GM21529 (cell line): Measurements from ENCODE around the gene C1orf232.

Experiments
- ATAC-seq: cut with Tn5 transposase; IDR thresholded peaks from one replicate; pipeline ENCODE4 v1.9.1; 2021; ENCODE audit not compliant: unreplicated experiment

C1orf232 gene

DNA sequence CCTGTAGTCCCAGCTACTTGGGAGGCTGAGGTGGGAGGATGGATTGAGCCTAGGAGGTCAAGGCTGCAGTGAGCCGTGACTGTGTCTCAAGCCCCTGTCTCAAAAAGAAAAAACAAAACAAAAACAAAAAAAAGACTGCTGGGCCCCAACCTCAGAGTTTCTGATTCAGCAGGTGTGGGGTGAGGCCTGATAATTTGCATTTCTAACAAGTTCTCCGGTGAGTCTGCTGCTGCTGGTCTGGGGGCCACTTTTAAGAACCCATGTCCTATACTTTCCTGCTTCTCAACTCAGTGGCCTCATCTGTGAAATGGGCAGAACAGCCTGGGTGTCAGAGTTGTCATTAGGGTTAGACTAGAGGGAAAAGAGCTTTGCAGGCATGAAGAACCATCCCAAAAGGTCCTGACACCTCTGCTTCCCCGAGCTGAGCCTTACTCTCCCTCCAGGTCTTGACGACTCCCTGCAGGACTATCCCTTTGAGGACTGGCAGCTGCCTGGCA is 11.3 kb upstream of the C1orf232 start:
- no peak for ATAC-seq

DNA sequence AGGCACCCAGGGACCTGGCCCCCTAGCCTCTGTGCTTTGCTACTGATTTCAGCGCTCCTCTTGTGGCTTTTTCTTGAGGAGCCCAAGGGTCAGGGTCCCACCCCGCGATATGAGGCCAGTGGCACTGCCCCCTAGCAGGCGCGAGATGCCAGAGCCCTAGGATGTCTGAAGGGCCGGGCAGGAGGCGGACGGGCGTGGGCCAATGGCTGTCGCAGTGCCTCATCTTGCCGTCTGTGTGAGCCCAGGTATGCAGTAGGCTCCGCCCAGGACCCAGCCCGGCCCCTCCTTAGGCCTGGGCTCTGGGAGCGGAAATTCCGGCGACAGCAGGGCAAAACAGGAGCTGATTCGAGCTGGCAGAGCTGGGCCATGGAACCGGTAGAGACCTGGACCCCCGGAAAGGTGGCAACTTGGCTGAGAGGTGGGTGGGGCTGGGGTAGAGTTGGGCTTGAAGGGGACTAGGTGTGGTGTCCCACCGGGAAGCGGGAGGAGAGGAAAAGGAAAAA is 8.5 kb upstream of the C1orf232 start, which contains the start of gene CNKSR1:
CNKSR1 (plus strand) TSS at position 310 of the 503 bp plus-strand sequence; CDS start at position 367, 57 bp downstream.
- ATAC-seq, result no peak

DNA sequence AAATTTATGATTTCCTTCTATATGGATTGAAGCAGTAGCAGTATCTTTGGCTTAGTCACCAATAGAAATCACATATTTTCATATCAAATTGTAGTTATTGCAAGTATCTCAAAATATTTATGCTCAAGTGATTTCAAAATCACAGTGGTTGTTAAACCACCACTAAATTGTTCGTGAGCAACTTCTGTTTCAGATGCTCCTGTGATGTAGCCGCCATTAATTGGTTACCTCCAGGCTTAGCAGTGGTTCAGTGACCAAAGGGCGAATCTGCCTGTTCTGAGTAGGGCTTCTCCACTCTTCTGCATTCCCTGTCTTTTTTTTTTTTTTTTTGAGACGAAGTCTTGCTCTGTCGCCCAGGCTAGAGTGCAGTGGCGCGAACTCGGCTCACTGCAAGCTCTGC is 6.6 kb upstream of the C1orf232 start:
- no peak for ATAC-seq

DNA sequence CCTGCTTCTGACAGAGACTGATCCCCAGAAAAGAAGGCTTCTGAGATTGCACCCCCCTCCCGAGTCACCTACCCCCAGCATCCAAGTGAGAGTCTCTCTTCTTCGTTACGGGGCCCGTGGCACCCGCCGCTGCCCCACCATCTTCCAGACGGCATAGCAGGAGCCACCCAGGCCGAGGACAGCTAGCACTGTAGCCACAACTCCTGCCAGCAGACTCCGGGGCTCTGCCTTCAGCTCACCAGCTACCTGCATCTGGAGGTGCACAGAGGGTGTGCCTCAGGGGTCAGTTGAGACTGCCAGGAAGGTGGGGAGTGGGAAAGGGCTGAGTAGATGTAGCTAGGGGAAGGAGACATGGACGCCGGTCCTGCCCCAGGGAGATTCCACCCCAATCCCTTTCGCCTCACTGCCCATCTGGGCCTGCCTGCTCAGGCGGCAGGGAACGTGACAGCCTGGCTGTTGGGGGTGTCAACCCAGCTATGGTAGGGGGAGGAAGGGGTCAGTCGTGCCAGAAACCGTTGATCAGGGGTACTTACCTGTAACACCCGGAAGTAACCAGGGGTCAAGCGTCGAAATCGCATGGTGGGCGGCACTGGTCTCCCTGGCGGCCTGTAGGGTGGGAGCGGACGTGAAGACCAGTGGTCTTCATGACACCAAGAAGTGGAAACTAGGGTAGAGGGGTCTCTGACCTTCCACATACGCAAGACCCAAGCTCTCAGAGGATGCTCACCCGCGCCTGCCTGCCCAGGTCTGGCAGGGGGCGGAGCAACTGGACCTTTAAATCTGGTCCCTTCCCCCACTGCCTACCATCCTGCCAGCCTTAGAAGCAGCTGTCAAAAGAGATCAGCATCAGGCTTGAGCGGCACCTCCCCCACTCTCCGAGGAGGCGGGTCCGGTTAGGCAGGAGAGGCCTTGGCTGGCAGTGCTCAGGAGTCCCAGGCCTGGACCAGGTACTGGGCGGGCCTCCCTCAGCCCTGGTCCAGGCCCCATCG is 2.6 kb upstream of the C1orf232 start, which contains the start of gene ZNF593OS:
ZNF593OS (minus strand) TSS at position 749 of the 989 bp plus-strand sequence; CDS start at position 578, 171 bp downstream.
- ATAC-seq, result no peak

DNA sequence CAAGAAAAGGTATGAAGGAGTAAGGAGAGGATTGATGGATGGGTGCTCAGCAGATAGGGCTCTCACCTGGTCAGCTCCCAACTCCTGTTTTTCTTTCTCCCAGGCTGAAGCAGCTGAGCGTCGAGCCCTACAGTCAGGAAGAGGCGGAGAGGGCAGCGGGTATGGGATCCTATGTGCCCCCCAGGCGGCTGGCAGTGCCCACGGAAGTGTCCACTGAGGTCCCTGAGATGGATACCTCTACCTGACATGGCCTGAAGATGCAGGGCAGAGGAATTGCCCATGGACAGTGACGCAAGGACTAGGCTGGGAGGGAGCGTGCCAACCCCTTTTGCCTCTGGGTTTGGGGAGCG is 1.7 kb upstream of the C1orf232 start:
- no peak for ATAC-seq

DNA sequence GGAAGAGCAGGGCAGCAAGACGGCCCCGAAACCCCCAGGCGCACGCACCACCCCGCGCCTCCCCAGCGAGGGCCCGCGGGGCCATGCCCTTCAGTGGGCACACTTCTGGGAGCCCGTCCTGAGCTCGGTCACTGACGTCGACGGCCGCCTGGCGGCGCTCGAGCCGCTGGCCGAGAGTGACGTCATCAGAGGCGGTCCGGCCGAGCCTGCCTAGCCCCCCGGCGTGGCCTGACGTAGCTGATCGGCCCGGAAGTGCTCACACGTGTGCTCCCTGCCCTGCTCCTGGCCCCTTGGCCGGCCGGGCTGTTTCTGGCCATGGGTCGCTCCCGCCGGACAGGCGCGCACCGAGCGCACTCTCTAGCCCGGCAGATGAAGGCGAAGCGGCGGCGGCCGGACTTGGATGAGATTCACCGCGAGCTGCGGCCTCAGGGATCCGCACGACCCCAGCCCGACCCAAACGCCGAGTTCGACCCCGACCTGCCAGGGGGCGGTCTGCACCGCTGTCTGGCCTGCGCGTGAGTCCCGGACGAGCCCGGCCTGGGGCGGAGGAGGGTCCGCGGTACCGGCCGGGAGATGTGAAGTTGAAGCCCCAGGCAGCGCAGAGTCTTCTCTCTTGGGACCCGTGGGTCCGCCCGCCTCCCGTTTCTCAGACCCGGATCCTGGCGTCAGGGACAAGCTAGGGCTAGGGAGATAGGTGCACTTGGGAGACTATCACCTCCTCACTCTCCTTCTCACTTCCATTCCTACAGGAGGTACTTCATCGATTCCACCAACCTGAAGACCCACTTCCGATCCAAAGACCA is 1.1 kb upstream of the C1orf232 start, which contains the start of gene ZNF593:
ZNF593 (plus strand) TSS at position 240 of the 803 bp plus-strand sequence; CDS start at position 316, 76 bp downstream.
- ATAC-seq, result peak; percentile 88

DNA sequence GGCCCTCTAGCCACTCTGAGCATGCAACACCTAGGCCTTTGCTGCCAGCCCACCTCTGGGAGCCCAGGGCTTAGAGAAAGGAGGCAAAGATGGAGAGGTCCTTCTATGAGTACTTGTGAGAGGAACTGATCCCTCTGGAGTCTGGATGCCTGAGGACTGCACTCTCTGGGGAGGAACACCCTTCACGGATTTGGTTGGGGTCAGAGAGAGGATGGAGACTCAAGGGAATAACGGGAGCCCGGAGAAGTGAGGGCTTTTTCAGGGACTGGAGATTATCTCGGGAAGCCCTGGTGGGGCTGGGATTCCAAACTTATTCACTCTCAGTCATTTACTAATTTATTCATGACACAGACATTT is 413 bp upstream of the C1orf232 start:
- ATAC-seq, result no peak

DNA sequence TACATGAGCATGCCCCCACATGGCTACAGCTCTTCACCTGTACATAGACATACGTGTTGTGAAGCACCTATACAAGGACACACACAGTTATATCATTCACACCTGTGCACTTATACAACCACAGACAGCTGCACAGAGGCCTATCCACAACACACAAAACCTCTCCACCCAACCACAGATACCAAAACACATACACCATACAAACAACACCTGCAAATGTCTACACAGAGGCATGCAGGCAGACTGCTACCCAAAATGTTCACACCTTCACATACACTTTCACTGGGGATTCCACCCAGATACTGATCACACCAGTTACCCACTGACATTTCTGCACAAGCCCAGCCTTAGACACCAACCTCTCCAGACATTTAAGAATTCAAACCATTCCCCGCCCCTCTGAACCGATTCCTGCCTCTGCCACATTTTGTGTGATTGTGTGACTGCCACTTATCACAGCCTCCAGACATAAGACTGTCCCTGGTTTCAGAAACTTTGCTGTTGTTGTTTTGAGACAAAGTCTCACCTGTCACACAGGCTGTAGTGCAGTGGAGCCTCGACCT is 2.0 kb downstream of the C1orf232 start:
- ATAC-seq, result no peak

DNA sequence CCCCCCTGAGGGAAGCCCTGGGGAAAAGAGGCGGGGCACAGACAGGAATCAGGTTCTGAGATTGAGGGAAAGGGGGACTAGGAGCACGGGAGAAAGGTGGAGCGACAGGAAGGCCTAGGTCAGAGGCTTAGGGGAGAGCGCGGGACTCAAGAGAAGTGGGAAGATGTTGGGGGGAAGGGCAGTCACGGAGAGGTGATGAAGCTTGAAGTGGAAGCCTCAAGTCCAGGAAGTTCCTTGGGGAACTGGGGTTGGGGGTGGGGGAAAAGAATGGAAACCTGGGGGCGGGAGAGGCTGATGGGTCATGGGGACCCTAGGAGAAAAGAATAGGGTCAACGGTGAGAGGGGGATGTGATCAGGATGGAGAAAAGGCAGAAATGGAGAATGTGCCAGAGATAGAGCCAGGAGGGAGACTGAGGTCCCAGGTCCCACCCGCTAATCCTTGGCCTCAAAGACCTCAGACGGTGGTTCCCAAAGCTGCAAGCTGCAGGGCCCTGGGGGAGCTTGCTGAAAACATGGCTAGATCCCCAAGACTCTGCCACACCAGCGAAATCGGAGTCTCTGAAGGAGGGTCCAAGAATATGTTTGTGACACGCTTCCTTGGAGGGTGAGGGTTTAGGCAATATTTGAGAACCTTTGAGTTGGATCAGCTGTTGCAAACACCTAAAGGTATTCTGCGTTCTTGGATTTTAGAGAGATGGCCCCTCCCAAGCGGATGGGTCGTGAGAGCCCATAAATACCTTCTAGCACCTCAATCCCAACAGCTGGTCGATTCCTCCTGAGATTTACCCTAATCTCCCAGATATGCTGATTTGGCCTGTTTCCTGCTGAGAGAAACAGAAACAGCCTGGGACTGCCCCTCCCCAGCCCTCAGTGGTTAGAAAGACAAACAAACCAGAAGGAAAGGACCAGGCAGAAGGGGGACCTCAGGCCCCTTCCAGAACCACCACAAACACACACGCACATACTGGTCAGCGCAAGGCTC is 3.6 kb downstream of the C1orf232 start:
- no peak for ATAC-seq

DNA sequence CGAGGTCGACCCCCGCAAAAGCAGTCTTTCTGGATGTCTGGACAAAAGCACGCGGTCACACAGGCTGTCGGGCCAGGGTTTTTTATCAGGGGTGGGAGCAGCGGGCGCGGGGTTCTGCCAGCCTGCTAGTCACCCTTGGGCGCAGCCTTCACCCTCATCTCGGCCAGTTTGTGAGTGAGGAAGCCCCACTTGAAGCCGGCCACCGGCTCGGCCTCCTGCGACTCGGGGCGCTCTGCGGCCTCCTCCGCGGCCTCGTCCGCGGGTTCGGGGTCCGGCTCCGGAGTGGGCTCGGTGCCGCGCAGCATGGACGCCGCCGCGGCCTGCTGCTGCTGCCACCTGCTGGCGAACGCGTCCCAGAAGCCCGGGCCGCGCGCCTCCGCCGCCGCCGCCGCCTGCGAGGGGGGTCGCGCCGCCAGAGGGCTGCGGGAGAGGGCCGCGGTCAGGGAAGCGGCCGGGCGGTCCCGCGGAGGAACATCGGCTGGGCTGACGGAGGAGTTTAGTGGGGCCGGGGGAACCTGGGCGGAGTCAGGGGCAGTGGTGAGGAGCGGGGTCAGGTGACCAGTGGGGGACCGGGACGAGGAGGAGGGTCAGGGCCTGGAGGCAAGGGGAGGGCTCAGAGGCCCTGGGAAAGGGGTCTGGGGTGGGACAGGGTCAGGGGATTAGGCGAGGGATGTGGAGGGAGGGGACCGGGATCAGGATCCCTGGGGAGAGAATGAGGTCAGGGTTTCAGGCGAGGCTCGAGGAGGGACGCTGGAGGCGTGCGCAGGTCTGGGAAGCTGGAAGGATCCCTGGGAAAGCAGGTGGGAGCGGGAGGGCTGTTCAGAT is 4.5 kb downstream of the C1orf232 start:
- ATAC-seq, result no peak

DNA sequence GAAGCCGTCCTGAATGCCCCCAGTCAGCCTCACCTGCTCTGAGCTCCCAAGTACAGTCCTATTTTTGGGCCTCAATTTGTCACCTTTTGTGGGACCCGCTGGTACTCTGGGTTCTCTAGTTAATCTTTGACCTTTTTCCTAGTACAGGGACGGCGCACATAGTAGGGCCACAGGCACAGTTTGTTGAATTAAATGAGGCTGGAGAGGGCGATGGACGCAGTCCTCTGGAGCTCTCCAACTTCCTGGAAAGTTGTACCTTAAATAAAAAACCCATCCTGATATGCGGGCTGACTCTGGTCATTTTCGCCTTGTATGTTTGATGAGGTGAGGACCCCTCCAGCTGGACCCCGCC is 5.1 kb downstream of the C1orf232 start:
- no peak for ATAC-seq

DNA sequence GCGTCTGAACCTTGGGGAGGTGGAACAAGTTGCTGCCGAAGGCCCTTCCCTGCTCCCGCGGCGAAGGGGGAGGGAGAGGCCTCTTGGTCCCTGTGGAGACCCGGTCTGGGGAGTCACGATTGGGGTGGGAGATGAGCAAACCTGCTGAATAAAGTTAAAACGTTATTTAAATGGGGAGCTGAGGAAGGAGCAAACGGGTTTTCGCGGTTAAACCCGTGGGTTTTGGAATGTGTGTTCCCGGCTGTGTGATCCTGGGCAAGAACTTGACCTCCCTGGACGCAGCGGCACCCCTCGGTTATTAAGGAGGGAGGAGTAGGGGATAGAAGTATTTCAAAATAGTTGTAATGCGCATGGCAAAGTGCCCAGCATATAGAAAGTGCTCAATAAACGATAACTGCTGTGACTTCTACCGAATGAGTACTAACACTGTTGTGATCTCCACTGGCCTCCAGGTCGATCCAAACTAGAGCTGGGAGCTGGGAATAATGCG is 6.5 kb downstream of the C1orf232 start:
- ATAC-seq, result no peak

DNA sequence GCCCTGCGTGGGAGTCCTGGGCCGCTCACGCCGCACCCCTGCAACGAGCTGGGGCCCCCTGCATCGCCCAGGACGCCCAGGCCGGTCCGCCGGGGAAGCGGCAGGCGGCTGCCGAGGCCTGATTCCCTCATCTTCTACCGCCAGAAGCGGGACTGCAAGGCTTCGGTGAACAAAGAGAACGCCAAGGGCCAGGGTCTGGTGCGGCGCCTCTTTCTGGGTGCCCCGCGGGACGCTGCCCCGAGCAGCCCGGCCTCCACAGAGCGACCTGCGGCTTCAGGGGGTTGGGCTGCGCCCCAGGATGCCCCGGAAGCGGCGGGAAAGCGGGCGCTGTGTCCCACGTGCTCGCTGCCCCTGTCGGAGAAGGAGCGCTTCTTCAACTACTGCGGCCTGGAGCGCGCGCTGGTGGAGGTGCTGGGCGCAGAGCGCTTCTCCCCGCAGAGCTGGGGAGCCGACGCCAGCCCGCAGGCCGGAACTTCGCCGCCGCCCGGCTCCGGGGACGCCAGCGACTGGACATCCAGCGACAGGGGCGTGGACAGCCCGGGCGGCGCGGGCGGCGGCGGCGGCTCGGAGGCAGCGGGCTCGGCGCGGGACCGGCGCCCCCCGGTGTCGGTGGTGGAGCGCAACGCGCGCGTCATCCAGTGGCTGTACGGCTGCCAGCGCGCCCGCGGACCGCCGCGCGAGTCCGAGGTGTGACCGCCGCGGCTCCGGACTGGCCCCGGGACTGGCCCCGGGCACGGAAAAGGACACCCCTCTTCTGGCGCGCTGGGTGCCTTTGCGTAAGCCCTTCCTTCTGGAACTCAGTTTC is 7.1 kb downstream of the C1orf232 start:
- no peak for ATAC-seq

DNA sequence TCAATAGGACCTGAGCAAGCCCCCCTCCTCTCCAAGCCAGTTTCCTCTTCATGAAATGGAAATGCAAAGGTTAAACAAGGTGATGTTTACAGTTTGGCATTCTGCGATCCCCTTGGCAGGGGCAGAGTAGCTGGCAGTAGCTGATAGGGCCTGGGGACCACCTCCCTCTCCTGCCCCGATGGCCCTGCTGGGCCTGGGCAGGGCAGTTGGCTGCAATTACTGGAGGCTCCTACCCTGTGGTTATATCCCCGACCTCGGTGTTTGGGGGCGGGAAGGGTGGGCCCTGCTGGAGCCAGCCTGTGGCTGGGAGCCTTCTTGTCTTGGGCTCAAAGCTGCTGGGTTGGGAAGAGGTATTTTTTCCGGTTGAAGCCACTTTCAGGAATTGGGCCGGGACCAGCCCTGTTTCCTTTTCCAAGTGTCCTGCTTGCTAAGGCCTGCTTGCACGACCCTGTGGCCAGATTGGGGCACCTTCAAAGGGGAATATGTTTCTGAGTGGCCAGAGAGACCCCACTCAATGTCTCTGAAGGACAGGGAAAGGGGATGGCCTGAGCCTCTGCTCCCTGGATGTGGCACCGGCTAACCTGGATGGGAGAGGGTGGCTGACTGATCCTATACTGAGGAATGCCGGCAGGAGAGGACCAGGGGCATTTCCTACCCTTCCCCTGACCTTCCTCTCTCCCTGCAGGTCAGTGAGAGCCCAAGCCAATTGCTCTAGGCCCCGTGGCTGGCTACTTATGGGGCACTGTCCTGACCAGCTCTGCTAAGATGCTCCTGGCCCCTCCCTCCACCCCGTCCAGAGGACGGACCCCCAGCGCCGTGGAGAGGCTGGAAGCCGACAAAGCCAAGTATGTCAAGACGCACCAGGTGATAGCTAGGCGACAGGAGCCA is 8.0 kb downstream of the C1orf232 start:
- ATAC-seq, result no peak

DNA sequence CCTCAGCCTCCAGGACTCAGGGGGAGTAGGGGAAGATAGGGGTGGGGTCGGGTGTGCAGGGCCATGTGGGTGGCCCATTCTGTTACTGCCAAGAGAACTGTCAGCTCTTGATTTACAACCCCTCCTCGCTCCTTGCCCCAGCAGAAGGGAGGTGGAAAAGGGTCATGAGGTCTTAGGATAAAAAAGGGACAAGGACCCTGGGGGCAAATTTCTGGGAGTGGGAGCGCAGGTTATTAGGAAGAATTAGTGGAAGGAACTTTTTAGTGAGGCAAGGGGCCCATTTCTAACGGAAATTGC is 9.1 kb downstream of the C1orf232 start:
- no peak for ATAC-seq

DNA sequence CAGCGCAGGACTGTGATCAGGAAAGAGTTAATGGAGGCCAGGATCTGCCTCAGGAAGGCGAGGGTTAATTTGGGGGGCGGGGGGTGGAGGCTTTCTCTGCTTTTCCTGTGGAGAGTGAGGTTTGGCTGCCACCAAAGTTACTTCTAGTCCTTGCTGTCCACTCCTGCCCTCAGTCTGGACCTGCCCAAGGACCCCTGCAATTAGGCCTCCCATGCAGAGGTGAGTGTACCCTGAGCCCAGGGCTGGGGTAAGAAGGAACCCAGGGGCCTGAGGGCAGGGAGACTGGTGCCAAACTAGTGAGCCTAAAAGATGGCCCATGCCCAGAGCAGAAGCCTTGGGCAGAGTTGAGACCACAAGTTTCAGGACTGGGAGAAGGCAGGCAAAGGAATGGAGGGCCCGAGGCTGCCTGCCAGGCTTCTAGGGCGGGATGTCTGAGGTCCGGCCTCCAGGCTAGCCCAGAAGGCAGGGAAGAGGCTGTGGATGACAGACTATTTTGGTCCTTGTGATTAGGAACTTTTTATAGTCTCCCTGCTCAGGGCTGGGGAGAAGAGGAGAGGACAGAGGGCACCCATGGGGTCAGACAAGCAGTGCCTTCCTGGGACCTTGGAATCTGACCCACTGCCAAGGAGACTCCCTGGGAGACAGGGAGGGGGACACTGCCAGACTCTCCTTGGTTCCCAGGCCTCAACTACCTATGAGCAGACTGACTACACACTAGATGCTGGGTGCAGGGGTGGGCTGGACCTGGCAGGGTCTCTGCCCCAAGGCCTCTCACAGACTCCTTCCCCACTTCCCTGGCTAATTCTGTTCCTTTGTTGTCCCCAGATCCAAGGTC is 9.6 kb downstream of the C1orf232 start, which contains the start of gene FAM110D:
FAM110D (plus strand) TSS at position 172 of the 835 bp plus-strand sequence. CDS start 2,213 bp downstream, outside the sequence.
- no peak for ATAC-seq
